Thyroid gland (tissue), 4 donors: ENCODE results near the gene CREG1. TPM values are rescaled to one million over a fixed set of nuclear protein-coding genes. Genes with fewer than 3 reads are reported as not detected.

ENCODE experiments used
- DNase-seq, 2 donors: peaks; one replicate each; pipeline ENCODE4 v3.0.0-alpha.2; 2019
- H3K27ac ChIP-seq, 3 donors: fragments of 200-600 bp; sonication (generic); 1 replicate in 2 of 3; 2 replicates in 1 of 3; pipeline ENCODE4 v1.5.1; 2016 to 2019; ENCODE audit warnings: mild to moderate bottlenecking in 1 of 3, moderate library complexity in 1 of 3
- H3K27me3 ChIP-seq: fragments of 200-600 bp; sonication (generic); one replicate; pipeline ENCODE4 v1.5.1; 2019
- H3K36me3 ChIP-seq, 2 donors: fragments of 200-600 bp; sonication (generic); one replicate each; pipeline ENCODE4 v1.5.1; 2016 to 2019
- H3K4me1 ChIP-seq, 2 donors: fragments of 200-600 bp; sonication (generic); one replicate each; pipeline ENCODE4 v1.5.1; 2017 to 2019
- H3K4me3 ChIP-seq, 3 donors: fragments of 200-600 bp; sonication (generic); replicated peaks in 1 of 3; 1 replicate in 2 of 3; 2 replicates in 1 of 3; pipeline ENCODE4 v1.5.1; 2016; ENCODE audit warnings: mild to moderate bottlenecking in 1 of 3
- H3K9me3 ChIP-seq: fragments of 200-600 bp; sonication (generic); one replicate; pipeline ENCODE4 v1.5.1; 2017
- POLR2A ChIP-seq, 2 donors: fragments of 450-650 bp; IDR thresholded peaks; one replicate each; pipeline ENCODE4 v1.6.1; 2017; ENCODE audit warnings: antibody characterized with exemption in 2 of 2, mild to moderate bottlenecking in 2 of 2, moderate library complexity in 1 of 2
- WGBS, 2 donors: methylation state at CpG; one replicate each; pipeline ENCODE4 v1.1.5; 2017; 5-methylcytosine and 5-hydroxymethylcytosine counted together
- intact Hi-C: fragments of 100-400 bp; cut with DNase I; formaldehyde crosslinking; loops from one replicate; pipeline ENCODE4 v1.15.1; 2023
- total RNA-seq, 4 donors: library from RNA; depleted of rRNA; stranded (reverse); fragments of >200 nt; gene quantifications; one replicate each; pipeline ENCODE4 v1.2.3, GENCODE V29; 2016
- TF ChIP-seq, protein P1 (sequence below), 6 experiments: fragments of 200-600 bp in 3 of 6; fragments of 450-650 bp in 3 of 6; sonication (generic) in 3 of 6; IDR thresholded peaks; one replicate each; pipeline ENCODE4 v1.5.1; 2016 to 2019; ENCODE audit warnings: antibody characterized with exemption in 6 of 6, mild to moderate bottlenecking in 2 of 6, inconsistent platforms in 1 of 6, moderate library complexity in 1 of 6

CREG1 gene
- total RNA-seq, 4 donors from 2014 or later: 285 to 347 (median 327) TPM

- Histone ChIP-seq H3K9me3 (no peaks in the 10 kb centered on the region), H3K4me1 (no peaks in the 10 kb centered on the region), H3K4me3 (no peak overlapping the region), H3K27me3 (no peaks in the 10 kb centered on the region), H3K36me3 (no peaks in the 10 kb centered on the region), H3K27ac (no peak overlapping the region)
- 70 to 80% methylated on average over 6 of the region's 6 CpGs for WGBS, 2 donors
- DNase-seq: no peak
- intact Hi-C loops: no loop called here
- TF ChIP-seq, protein P1, sequence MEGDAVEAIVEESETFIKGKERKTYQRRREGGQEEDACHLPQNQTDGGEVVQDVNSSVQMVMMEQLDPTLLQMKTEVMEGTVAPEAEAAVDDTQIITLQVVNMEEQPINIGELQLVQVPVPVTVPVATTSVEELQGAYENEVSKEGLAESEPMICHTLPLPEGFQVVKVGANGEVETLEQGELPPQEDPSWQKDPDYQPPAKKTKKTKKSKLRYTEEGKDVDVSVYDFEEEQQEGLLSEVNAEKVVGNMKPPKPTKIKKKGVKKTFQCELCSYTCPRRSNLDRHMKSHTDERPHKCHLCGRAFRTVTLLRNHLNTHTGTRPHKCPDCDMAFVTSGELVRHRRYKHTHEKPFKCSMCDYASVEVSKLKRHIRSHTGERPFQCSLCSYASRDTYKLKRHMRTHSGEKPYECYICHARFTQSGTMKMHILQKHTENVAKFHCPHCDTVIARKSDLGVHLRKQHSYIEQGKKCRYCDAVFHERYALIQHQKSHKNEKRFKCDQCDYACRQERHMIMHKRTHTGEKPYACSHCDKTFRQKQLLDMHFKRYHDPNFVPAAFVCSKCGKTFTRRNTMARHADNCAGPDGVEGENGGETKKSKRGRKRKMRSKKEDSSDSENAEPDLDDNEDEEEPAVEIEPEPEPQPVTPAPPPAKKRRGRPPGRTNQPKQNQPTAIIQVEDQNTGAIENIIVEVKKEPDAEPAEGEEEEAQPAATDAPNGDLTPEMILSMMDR (IDR thresholded peaks at IDR 0.05): no peak
- TF ChIP-seq POLR2A (IDR thresholded peaks at IDR 0.05): no peak
Observed at GRCh38 chr1:167594822-167595221, 41.3 kb upstream of the CREG1 start.

DNA sequence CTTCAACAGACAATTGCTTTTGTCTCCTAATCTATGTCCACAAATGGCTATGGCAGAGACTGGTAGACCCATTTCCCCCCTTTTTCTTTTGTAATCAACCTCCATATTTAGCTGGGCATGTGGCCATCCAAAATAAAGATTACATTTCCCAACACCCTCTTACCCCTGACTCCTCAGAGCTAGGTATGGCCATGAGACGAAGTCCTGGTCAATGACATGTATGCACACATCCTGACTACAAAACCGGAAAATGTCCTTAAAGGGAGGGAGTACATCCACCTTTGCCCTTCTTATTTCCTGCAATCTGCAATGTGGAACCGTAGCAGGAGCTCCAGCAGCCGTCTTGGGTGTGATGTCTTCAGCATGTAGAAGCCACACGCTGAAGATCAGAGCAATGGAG lies 40.3 kb upstream of the CREG1 start:
- H3K4me3 ChIP-seq: no peak overlapping the region
- H3K27me3 ChIP-seq: no peaks in the 10 kb centered on the region

DNA sequence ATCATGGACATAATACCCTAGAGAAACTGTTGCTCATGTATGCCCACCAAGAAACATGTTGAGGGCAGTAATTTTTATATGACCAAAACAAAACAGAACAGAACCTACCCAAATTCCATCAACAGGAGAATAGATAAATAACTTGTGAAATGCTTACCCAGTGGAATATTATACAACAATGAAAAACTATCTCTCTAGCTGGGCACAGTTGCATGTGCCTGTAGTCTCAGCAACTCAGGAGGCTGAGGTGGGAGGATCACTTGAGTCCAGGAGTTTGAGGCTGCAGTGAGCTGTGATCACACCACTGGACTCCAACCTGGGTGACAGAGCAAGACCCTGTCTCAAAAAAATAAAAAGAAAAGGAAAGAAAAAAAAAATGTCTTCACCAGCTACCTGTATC lies 38.9 kb upstream of the CREG1 start:
- no peak for TF ChIP-seq POLR2A (IDR thresholded peaks at IDR 0.05)
- TF ChIP-seq, protein P1 (IDR thresholded peaks at IDR 0.05): no peak
- Histone ChIP-seq H3K4me1 (no peaks in the 10 kb centered on the region), H3K27ac (no peak overlapping the region), H3K27me3 (no peaks in the 10 kb centered on the region), H3K9me3 (no peaks in the 10 kb centered on the region), H3K4me3 (no peak overlapping the region), H3K36me3 (no peaks in the 10 kb centered on the region)
- DNase-seq: no peak
- intact Hi-C loops: no loop called here

More for the DNA sequence above, 40.3 kb upstream of the CREG1 start:
- Histone ChIP-seq H3K9me3 (no peaks in the 10 kb centered on the region), H3K27ac (no peak overlapping the region), H3K36me3 (no peaks in the 10 kb centered on the region), H3K4me1 (no peaks in the 10 kb centered on the region)
- intact Hi-C loops: no loop called here
- DNase-seq: no peak
- TF ChIP-seq POLR2A (IDR thresholded peaks at IDR 0.05): no peak
- TF ChIP-seq, protein P1 (IDR thresholded peaks at IDR 0.05): no peak
- WGBS, 2 donors: 75 to 77% methylated on average over 5 of the region's 5 CpGs

- Histone ChIP-seq H3K27me3 (no peaks in the 10 kb centered on the region), H3K4me1 (no peaks in the 10 kb centered on the region), H3K9me3 (no peaks in the 10 kb centered on the region), H3K27ac (no peak overlapping the region), H3K36me3 (no peaks in the 10 kb centered on the region), H3K4me3 (no peak overlapping the region)
- 94 to 95% methylated on average over 2 of the region's 2 CpGs for WGBS, 2 donors
- intact Hi-C loops: no loop called here
- no peak for DNase-seq
- no peak for TF ChIP-seq POLR2A (IDR thresholded peaks at IDR 0.05)
- TF ChIP-seq, protein P1 (IDR thresholded peaks at IDR 0.05): no peak
Observed at GRCh38 chr1:167588361-167588760, 34.8 kb upstream of the CREG1 start.

DNA sequence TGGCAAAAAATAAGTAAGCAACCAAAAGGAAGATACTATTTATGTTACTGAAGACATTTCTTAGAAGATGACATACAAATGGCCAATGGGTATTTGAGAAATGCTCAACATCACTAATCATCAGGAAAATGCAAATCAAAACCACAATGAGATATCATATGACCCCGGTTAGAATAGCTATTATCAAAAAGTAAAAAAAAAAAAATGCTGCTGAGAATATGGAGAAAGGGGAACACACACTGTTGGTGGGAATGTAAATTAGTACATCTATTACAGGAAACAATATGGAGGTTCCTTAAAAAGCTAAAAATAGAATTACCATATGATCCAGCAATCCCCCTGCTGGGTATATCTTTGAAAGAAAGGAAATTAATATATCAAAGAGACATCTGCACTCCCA lies 34.3 kb upstream of the CREG1 start:
- Histone ChIP-seq H3K4me1 (no peaks in the 10 kb centered on the region), H3K4me3 (no peak overlapping the region), H3K27me3 (no peaks in the 10 kb centered on the region), H3K27ac (no peak overlapping the region), H3K9me3 (no peaks in the 10 kb centered on the region), H3K36me3 (no peaks in the 10 kb centered on the region)
- DNase-seq: no peak
- 89 to 91% methylated on average over 1 of the region's 1 CpG for WGBS, 2 donors
- TF ChIP-seq POLR2A (IDR thresholded peaks at IDR 0.05): no peak
- TF ChIP-seq, protein P1 (IDR thresholded peaks at IDR 0.05): no peak
- intact Hi-C loops: no loop called here
